ENCODE data around the gene DUSP23.

DNA sequence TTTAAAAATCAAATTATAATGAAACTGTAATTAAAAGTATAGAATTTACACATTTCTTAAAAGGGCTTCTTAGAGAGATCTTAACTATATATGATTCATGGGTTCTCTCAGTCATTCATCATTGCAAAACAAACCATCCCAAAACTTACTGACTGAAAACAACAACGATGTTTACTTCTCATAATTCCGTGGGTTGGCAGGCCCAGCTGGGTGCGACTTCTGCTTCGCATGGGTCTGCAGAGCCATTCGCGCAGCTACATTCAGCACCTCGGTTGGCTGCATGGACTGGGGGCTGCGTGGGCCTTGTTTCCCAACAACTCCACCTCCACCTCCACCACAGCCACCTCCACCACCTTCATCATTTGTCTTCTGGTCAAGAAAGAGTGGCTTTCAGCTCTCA lies 50.0 kb downstream of the DUSP23 start:
- TF ChIP-seq, protein P1, sequence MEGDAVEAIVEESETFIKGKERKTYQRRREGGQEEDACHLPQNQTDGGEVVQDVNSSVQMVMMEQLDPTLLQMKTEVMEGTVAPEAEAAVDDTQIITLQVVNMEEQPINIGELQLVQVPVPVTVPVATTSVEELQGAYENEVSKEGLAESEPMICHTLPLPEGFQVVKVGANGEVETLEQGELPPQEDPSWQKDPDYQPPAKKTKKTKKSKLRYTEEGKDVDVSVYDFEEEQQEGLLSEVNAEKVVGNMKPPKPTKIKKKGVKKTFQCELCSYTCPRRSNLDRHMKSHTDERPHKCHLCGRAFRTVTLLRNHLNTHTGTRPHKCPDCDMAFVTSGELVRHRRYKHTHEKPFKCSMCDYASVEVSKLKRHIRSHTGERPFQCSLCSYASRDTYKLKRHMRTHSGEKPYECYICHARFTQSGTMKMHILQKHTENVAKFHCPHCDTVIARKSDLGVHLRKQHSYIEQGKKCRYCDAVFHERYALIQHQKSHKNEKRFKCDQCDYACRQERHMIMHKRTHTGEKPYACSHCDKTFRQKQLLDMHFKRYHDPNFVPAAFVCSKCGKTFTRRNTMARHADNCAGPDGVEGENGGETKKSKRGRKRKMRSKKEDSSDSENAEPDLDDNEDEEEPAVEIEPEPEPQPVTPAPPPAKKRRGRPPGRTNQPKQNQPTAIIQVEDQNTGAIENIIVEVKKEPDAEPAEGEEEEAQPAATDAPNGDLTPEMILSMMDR (IDR thresholded peaks at IDR 0.05 in 2 of 3, conservative IDR thresholded peaks at IDR 0.05 in 1 of 3; ENCODE audit: control insufficient read depth in 2 of 3, extremely low read depth in 1 of 3, insufficient read depth in 1 of 3, low read depth in 3 of 3, low read length in 3 of 3): no peak
- no peak for TF ChIP-seq GABPA (IDR thresholded peaks at IDR 0.05; ENCODE audit: low read depth)
- TF ChIP-seq JUND (IDR thresholded peaks at IDR 0.05; ENCODE audit: low read depth, low read length): no peak
- TF ChIP-seq CEBPB (IDR thresholded peaks at IDR 0.05; ENCODE audit: borderline replicate concordance in 1 of 2, low read depth in 2 of 2, low read length in 2 of 2): no peak
- no peak for TF ChIP-seq POLR2A (IDR thresholded peaks at IDR 0.05; ENCODE audit: low read depth, low read length)
- no peak for TF ChIP-seq POLR2AphosphoS5 (IDR thresholded peaks at IDR 0.05; ENCODE audit: low read length)
- no peak for TF ChIP-seq CREM (IDR thresholded peaks at IDR 0.05; ENCODE audit: low read depth)
- no peak for TF ChIP-seq ELK1 (IDR thresholded peaks at IDR 0.05; ENCODE audit: low read depth, low read length)

Data from GM12878 (cell line).